ENCODE data around the gene SGPP1.

GRCh38 chr14:63730659-63731058 lies 2.8 kb upstream of the SGPP1 start:
- TF ChIP-seq CTCF (IDR thresholded peaks at IDR 0.05) (no peak), POLR2A (IDR thresholded peaks at IDR 0.05) (no peak)
